Measurements from ENCODE around the gene SPDYE3.
"Not testable (repeated sequence)": the region's sequence is repeated elsewhere in the genome, so short reads cannot be mapped to it uniquely, and the experiment has no call there.

GRCh38 chr7:100268882-100269281 lies 38.6 kb upstream of the SPDYE3 start:
- not testable (repeated sequence) for TF ChIP-seq E2F4 (CRISPR knock-in tag; IDR thresholded peaks at IDR 0.05; ENCODE audit: borderline replicate concordance, low read depth); CTCF (IDR thresholded peaks at IDR 0.05); ZNF121 (CRISPR knock-in tag; IDR thresholded peaks at IDR 0.05)
